Aorta (tissue), 5 donors: ENCODE results near the gene ENTPD7. TPM values are rescaled to one million over a fixed set of nuclear protein-coding genes. Genes with fewer than 3 reads are reported as not detected.

Source experiments
- ATAC-seq: fragments of 200-7000 bp; cut with Tn5 transposase; one replicate; pipeline ENCODE4 v1.9.1; 2022; ENCODE audit warnings: moderate library complexity; ENCODE audit not compliant: low FRiP score
- DNase-seq, 2 donors: peaks; one replicate each; pipeline ENCODE4 v3.0.0-alpha.2; 2020
- H3K27ac ChIP-seq, 2 donors: one replicate each; pipeline ENCODE4 v1.5.1; 2013; ENCODE audit warnings: low read length in 2 of 2, mild to moderate bottlenecking in 2 of 2, moderate library complexity in 2 of 2, control low read depth in 1 of 2, inconsistent platforms in 1 of 2, low read depth in 1 of 2
- H3K27me3 ChIP-seq, 2 donors: one replicate each; pipeline ENCODE4 v1.6.1; 2013; ENCODE audit warnings: control low read depth in 1 of 2, low read length in 1 of 2, mild to moderate bottlenecking in 1 of 2, moderate library complexity in 1 of 2; ENCODE audit not compliant: insufficient read depth in 2 of 2, control insufficient read depth in 1 of 2
- H3K36me3 ChIP-seq, 2 donors: one replicate each; pipeline ENCODE4 v1.6.1; 2013; ENCODE audit warnings: control low read depth in 1 of 2, low read length in 1 of 2, mild to moderate bottlenecking in 1 of 2; ENCODE audit not compliant: insufficient read depth in 2 of 2, control insufficient read depth in 1 of 2
- H3K4me1 ChIP-seq, 2 donors: one replicate each; pipeline ENCODE4 v1.6.1; 2013; ENCODE audit warnings: low read length in 2 of 2, control low read depth in 1 of 2, mild to moderate bottlenecking in 1 of 2, moderate library complexity in 1 of 2; ENCODE audit not compliant: insufficient read depth in 2 of 2, control insufficient read depth in 1 of 2
- H3K4me3 ChIP-seq, 2 donors: one replicate each; pipeline ENCODE4 v1.5.1; 2013; ENCODE audit warnings: low read length in 2 of 2, control low read depth in 1 of 2, mild to moderate bottlenecking in 1 of 2
- H3K9me3 ChIP-seq: one replicate; pipeline ENCODE4 v1.6.1; 2013; ENCODE audit warnings: mild to moderate bottlenecking, low read length; ENCODE audit not compliant: control insufficient read depth
- WGBS, 2 donors: extraction: QIAGEN DNeasy Blood & Tissue Kit; methylation state at CpG; one replicate each; pipeline ENCODE4 v1.1.7; 2013; 5-methylcytosine and 5-hydroxymethylcytosine counted together
- intact Hi-C, 2 donors: fragments of 100-400 bp; cut with DNase I; formaldehyde crosslinking; loops; one replicate each; pipeline versions ENCODE4 v1.14.2 to v1.15.0; 2022
- polyA plus RNA-seq, 2 donors: library from polyadenylated mRNA; stranded (reverse); fragments of 200-250 nt; gene quantifications; one replicate each; pipeline ENCODE4 v1.2.3, GENCODE V29; 2013
- total RNA-seq, 2 donors: library from RNA; stranded (reverse); fragmentation: NEBNext Ultra II Directional; extraction: Animal tissue kit (Norgen Biotek cat#: 25700); gene quantifications; one replicate each; pipeline ENCODE4 v1.2.1, GENCODE V29; 2021
- donor health status: healthy with polysubstance abuse.
- donor health status: Bipolar disorder and iron deficiency.
- donor health status: DM: no; HTN: no; CAD: no.
- donor health status: DM: no; HTN: no; CAD: no.
- donor health status: DM: yes; HTN: yes; CAD: no.

ENTPD7 gene
- total and polyA plus RNA-seq, 4 donors = 0.95 to 8.6 (median 5.1) TPM

DNA sequence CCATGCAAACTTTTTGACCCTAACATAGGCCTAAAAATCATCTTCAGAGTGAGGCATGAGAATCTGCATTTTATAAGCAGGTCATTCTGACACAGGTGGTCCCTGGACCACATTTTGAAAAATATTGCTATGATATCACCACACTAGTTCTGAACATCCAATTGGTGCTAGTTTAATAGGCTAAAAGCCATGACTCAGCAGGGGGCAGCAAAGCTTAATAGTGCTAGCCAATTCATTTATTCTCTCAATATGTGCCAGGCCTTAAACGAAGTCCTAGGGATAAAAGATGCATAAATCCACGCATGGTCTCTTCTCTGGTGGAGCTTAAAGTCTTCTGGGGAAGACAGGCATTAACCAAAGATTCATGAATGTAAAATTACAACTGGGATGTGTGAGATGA is 28.9 kb upstream of the ENTPD7 start:
- DNase-seq (no peak), ATAC-seq (no peak)
- Histone ChIP-seq H3K4me3 (no peak overlapping the region), H3K27ac (no peak overlapping the region), H3K9me3 (no peaks in the 10 kb centered on the region), H3K4me1 (no peaks in the 10 kb centered on the region), H3K36me3 (no peaks in the 10 kb centered on the region), H3K27me3 (no peaks in the 10 kb centered on the region)
- 29 to 33% methylated on average over 2 of the region's 2 CpGs for WGBS, 2 donors
- intact Hi-C loops = no loop called here

GRCh38 chr10:99630991-99631390 is 28.3 kb upstream of the ENTPD7 start:
- H3K27ac ChIP-seq = no peak overlapping the region
- intact Hi-C loops = no loop called here

DNA sequence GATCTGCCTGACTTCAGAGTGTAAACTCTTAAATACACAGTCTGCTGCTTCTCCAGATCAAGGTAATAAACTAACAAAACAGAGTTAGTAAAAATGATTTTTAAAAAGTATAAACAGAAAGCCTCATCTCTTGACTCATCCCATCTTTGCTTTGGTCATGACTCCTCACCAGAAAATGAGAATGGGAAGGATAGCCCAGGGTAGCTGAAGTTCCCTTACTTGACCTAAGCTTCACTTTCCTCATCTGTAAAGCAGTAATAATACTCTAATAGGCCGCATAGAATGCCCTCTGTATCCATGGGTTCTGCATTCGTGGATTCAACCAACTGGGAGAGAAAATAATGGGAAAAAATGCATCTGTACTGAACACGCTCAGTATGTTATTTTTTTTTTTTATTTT is 27.8 kb upstream of the ENTPD7 start:
- Histone ChIP-seq H3K4me1 (no peaks in the 10 kb centered on the region), H3K27ac (no peak overlapping the region), H3K4me3 (no peak overlapping the region), H3K36me3 (no peaks in the 10 kb centered on the region), H3K27me3 (no peaks in the 10 kb centered on the region), H3K9me3 (no peaks in the 10 kb centered on the region)
- intact Hi-C loops = no loop called here
- WGBS, 2 donors = 84 to 88% methylated on average over 3 of the region's 3 CpGs
- ATAC-seq = no peak
- no peak for DNase-seq

More at GRCh38 chr10:99630991-99631390, 28.3 kb upstream of the ENTPD7 start:
- no peaks in the 10 kb centered on the region for H3K27me3 ChIP-seq
- H3K4me3 ChIP-seq = no peak overlapping the region
- no peaks in the 10 kb centered on the region for H3K4me1 ChIP-seq
- H3K36me3 ChIP-seq = no peaks in the 10 kb centered on the region
- DNase-seq = no peak
- H3K9me3 ChIP-seq = no peaks in the 10 kb centered on the region
- no peak for ATAC-seq

GRCh38 chr10:99633832-99634231 is 25.5 kb upstream of the ENTPD7 start:
- no peaks in the 10 kb centered on the region for H3K9me3 ChIP-seq
- ATAC-seq (no peak), DNase-seq (no peak)
- H3K4me1 ChIP-seq = no peaks in the 10 kb centered on the region
- no peak overlapping the region for H3K4me3 ChIP-seq
- no peak overlapping the region for H3K27ac ChIP-seq
- intact Hi-C loops = no loop called here
- no peaks in the 10 kb centered on the region for H3K27me3 ChIP-seq
- no peaks in the 10 kb centered on the region for H3K36me3 ChIP-seq

DNA sequence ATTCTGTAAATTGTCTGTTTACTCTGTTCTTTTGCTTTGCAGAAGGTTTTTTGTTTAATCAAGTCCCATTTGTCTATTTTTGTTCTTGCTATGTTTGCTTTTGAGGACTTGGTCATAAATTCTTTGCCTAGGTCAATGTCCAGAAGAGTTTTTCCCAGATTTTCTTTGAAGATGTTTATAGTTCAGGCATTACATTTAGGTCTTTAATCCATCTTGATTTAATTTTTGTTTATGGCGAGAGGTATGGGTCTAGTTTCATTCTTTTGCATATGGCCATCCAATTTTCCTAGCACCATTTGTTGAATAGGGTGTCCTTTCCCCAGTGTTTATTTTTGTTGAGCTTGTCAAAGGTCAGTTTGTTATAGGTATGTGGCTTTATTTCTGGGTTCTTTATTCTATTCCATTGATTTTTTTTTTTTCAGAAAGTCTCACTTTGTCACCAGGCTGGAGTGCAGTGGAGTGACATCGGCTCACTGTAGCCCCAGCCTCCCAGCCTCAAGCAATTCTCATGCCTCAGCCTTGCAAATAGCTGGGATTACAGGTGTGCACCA is 11.6 kb upstream of the ENTPD7 start:
- ATAC-seq = no peak
- no peak for DNase-seq
- Histone ChIP-seq H3K27me3 (no peaks in the 10 kb centered on the region), H3K9me3 (no peaks in the 10 kb centered on the region), H3K4me3 (no peak overlapping the region), H3K27ac (no peak overlapping the region), H3K4me1 (no peaks in the 10 kb centered on the region), H3K36me3 (no peaks in the 10 kb centered on the region)
- intact Hi-C loops = no loop called here
- WGBS, 2 donors = 85 to 94% methylated on average over 2 of the region's 2 CpGs

- no peaks in the 10 kb centered on the region for H3K27me3 ChIP-seq
- DNase-seq (no peak), ATAC-seq (no peak)
- no peak overlapping the region for H3K4me3 ChIP-seq
- H3K36me3 ChIP-seq = no peaks in the 10 kb centered on the region
- intact Hi-C loops = no loop called here
- WGBS, 2 donors = 0% methylated on average over 1 of the region's 1 CpG
- no peaks in the 10 kb centered on the region for H3K9me3 ChIP-seq
- H3K4me1 ChIP-seq = no peaks in the 10 kb centered on the region
- H3K27ac ChIP-seq = no peak overlapping the region
Observed at GRCh38 chr10:99648717-99649116, 10.6 kb upstream of the ENTPD7 start.

GRCh38 chr10:99652800-99653390 is 6.4 kb upstream of the ENTPD7 start:
- H3K9me3 ChIP-seq = no peaks in the 10 kb centered on the region
- intact Hi-C loops = no loop called here
- no peak overlapping the region for H3K27ac ChIP-seq
- WGBS, 2 donors = 92 to 94% methylated on average over 4 of the region's 4 CpGs
- ATAC-seq = no peak
- DNase-seq = no peak
- no peak overlapping the region for H3K4me3 ChIP-seq
- no peaks in the 10 kb centered on the region for H3K27me3 ChIP-seq
- no peaks in the 10 kb centered on the region for H3K4me1 ChIP-seq
- H3K36me3 ChIP-seq = no peaks in the 10 kb centered on the region

DNA sequence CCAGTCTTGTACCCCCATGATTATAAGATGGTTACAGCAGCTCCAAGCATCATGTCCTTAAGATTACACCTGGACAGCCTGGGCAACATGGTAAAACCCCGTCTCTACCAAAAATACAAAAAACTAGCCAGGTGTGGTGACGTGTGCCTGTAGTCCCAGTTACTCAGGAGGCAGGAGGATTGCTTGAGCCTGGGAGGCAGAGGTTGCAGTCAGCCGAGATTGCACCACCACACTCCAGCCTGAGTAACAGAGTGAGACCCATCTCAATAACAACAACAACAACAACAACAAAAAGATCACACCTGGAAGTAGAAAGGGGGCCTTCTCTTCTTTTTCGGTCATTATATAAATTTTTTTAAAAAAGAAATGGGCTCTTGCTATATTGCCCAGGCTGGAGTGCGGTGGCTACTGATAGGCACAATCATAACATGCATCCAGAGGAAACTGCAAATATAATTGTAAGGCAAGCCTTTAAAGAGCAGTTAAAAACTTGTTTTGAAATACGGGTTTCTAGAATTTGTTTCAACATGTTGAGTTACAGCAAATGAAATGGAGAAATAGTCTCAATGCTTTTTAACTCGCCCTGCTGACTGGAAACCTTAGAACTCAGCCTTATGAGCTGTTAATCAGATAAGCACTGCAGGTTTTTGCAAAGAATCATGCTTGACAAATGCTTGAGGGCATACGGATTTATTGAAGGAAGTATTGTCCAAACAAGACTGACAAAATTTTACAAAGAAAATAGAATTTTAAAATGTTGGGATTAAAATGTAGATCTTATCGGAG is 4.7 kb upstream of the ENTPD7 start:
- H3K9me3 ChIP-seq = no peaks in the 10 kb centered on the region
- intact Hi-C loops = loop anchor here in 1 of 2 donors (5.0 kb wide), 1 partner anchor 32 kb away; the partner anchor contains the start of gene SLC25A28
- H3K36me3 ChIP-seq = no peaks in the 10 kb centered on the region
- H3K27me3 ChIP-seq = no peaks in the 10 kb centered on the region
- H3K4me1 ChIP-seq = no peaks in the 10 kb centered on the region
- ATAC-seq = no peak
- WGBS, 2 donors = 84 to 88% methylated on average over 9 of the region's 9 CpGs
- DNase-seq = no peak
- H3K27ac ChIP-seq = no peak overlapping the region
- H3K4me3 ChIP-seq = no peak overlapping the region
